HEK293T (cell line): Measurements from ENCODE around the gene EHBP1L1.

ENCODE experiments used
- ARNT ChIP-seq: fragments of 450-650 bp; IDR thresholded peaks from 2 replicates; pipeline ENCODE4 v1.6.1; 2017; ENCODE audit warnings: mild to moderate bottlenecking
- BHLHE40 ChIP-seq: fragments of 450-650 bp; IDR thresholded peaks from 2 replicates; pipeline ENCODE4 v1.6.1; 2016; ENCODE audit warnings: mild to moderate bottlenecking, moderate library complexity, borderline replicate concordance
- CTBP1 ChIP-seq: fragments of 450-650 bp; IDR thresholded peaks from 2 replicates; pipeline ENCODE4 v1.6.1; 2016; ENCODE audit warnings: borderline replicate concordance
- FOXA1 ChIP-seq: fragments of 450-650 bp; IDR thresholded peaks from 2 replicates; pipeline ENCODE4 v1.6.1; 2016; ENCODE audit warnings: mild to moderate bottlenecking
- FOXK2 ChIP-seq: fragments of 450-650 bp; IDR thresholded peaks from 2 replicates; pipeline ENCODE4 v1.6.1; 2016; ENCODE audit warnings: mild to moderate bottlenecking
- FOXM1 ChIP-seq: fragments of 450-650 bp; IDR thresholded peaks from 2 replicates; pipeline ENCODE4 v1.6.1; 2017; ENCODE audit warnings: mild to moderate bottlenecking, borderline replicate concordance
- HDGF ChIP-seq: fragments of 450-650 bp; IDR thresholded peaks from 2 replicates; pipeline ENCODE4 v1.6.1; 2017; ENCODE audit warnings: antibody characterized with exemption, borderline replicate concordance
- LEF1 ChIP-seq: fragments of 450-650 bp; IDR thresholded peaks from 2 replicates; pipeline ENCODE4 v1.6.1; 2017; ENCODE audit warnings: mild to moderate bottlenecking, borderline replicate concordance
- SP1 ChIP-seq: fragments of 450-650 bp; IDR thresholded peaks from 2 replicates; pipeline ENCODE4 v1.6.1; 2017
- SUZ12 ChIP-seq: fragments of 450-650 bp; IDR thresholded peaks from 2 replicates; pipeline ENCODE4 v1.6.1; 2016; ENCODE audit warnings: mild to moderate bottlenecking
- TARDBP ChIP-seq: fragments of 450-650 bp; IDR thresholded peaks from 2 replicates; pipeline ENCODE4 v1.6.1; 2016

DNA sequence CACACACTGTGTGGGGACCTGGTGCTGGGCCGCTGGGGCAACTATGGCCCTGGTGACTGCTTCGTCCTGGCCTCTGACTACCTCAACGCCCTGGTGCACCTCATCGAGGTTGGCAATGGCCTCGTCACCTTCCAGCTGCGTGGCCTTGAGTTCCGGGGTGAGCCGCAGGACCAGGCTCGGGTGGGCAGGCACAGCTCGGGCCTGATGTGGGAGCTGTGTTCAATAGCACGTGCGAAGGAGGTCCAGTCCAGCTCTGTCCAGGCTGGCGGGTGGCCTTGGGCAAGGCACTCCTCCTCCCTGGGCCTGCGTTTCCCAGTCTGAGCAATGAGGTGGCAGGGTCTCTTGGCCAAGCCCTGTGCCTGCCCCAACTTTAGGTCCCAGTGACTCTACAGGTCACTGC is 53.7 kb downstream of the EHBP1L1 start:
- TF ChIP-seq ARNT, result no peak
- TF ChIP-seq SUZ12, result no peak
- TF ChIP-seq FOXA1, result no peak
- no peak for TF ChIP-seq HDGF
- TF ChIP-seq FOXK2, result no peak
- TF ChIP-seq SP1, result no peak
- no peak for TF ChIP-seq TARDBP
- no peak for TF ChIP-seq FOXM1
- no peak for TF ChIP-seq BHLHE40
- TF ChIP-seq CTBP1, result no peak
- TF ChIP-seq LEF1, result no peak
